H1 (cell line): ENCODE data around the gene HERC3. TPM values are rescaled to one million over a fixed set of nuclear protein-coding genes. Genes with fewer than 3 reads are reported as not detected.

Source experiments
- CTCF ChIA-PET: fragments of 300-600 bp; sonication (Branson Sonifier 250); formaldehyde crosslinking; loops from one replicate; lab custom pipeline; 2021; ENCODE audit not compliant: partially characterized antibody; lab: Charles Lee
- POLR2A ChIA-PET: fragments of 300-600 bp; sonication (Branson Sonifier 250); formaldehyde crosslinking; loops from one replicate; lab custom pipeline; 2021; ENCODE audit warnings: inconsistent platforms; ENCODE audit not compliant: partially characterized antibody; lab: Charles Lee
- DNase-seq, 2 experiments: peaks; one replicate each; pipeline versions ENCODE4 v3.0.0 to v3.0.0-alpha.2; 2010 to 2022; ENCODE audit warnings: low spot score in 2 of 2, low read depth in 1 of 2, mixed read lengths in 1 of 2
- FAIRE-seq: peaks from 2 replicates; lab custom pipeline; 2011; peaks lifted over from hg19 to GRCh38; lab: Jason Lieb, UNC
- H2AFZ ChIP-seq: 2 replicates; pipeline ENCODE4 v1.8.1; 2012; ENCODE audit warnings: low read length, inconsistent platforms
- H2AK5ac ChIP-seq: 2 replicates; pipeline ENCODE4 v1.6.1; 2013; ENCODE audit warnings: low read depth, low read length
- H2BK120ac ChIP-seq: replicated peaks from 2 replicates; pipeline ENCODE3; 2013; ENCODE audit warnings: low read depth, low read length, inconsistent platforms
- H2BK12ac ChIP-seq: 2 replicates; pipeline ENCODE4 v1.6.1; 2013; ENCODE audit warnings: low read depth, low read length
- H2BK15ac ChIP-seq: 2 replicates; pipeline ENCODE4 v1.6.1; 2013; ENCODE audit warnings: low read length
- H2BK20ac ChIP-seq: 2 replicates; pipeline ENCODE4 v1.6.1; 2013; ENCODE audit warnings: low read length
- H2BK5ac ChIP-seq: 2 replicates; pipeline ENCODE4 v1.6.1; 2013; ENCODE audit warnings: low read depth, low read length
- H3K14ac ChIP-seq: 2 replicates; pipeline ENCODE4 v1.6.1; 2013; ENCODE audit warnings: inconsistent platforms; ENCODE audit not compliant: insufficient read length
- H3K18ac ChIP-seq: 2 replicates; pipeline ENCODE4 v1.6.1; 2013; ENCODE audit warnings: low read length; ENCODE audit errors: extremely low read depth
- H3K23ac ChIP-seq: 2 replicates; pipeline ENCODE4 v1.6.1; 2013; ENCODE audit warnings: inconsistent platforms; ENCODE audit not compliant: insufficient read length
- H3K23me2 ChIP-seq: 2 replicates; pipeline ENCODE4 v1.6.1; 2013; ENCODE audit warnings: low read depth, low read length
- H3K27ac ChIP-seq: 2 replicates; pipeline ENCODE4 v1.6.1; 2011; ENCODE audit warnings: low read depth, low read length, inconsistent platforms
- H3K27me3 ChIP-seq, 4 experiments: replicated peaks in 1 of 4; 1 replicate in 1 of 4; 2 replicates in 3 of 4; pipeline versions ENCODE4 v1.6.1 to v1.8.1; 2011 to 2013; ENCODE audit warnings: low read length in 3 of 4, mild to moderate bottlenecking in 3 of 4, inconsistent platforms in 2 of 4, mixed read lengths in 2 of 4, moderate library complexity in 1 of 4; ENCODE audit not compliant: control insufficient read depth in 3 of 4, insufficient read depth in 3 of 4; ENCODE audit errors: extremely low read depth in 1 of 4
- H3K36me3 ChIP-seq, 4 experiments: 2 replicates each; pipeline versions ENCODE4 v1.6.1 to v1.8.1; 2011 to 2013; ENCODE audit warnings: mild to moderate bottlenecking in 4 of 4, low read length in 3 of 4, moderate library complexity in 2 of 4, control low read depth in 1 of 4, inconsistent platforms in 1 of 4; ENCODE audit not compliant: insufficient read depth in 4 of 4, control insufficient read depth in 2 of 4
- H3K4ac ChIP-seq: replicated peaks from 2 replicates; pipeline ENCODE3; 2013; ENCODE audit warnings: low read length, low read depth, mixed read lengths, inconsistent platforms; ENCODE audit not compliant: insufficient read length
- H3K4me1 ChIP-seq, 4 experiments: replicated peaks in 1 of 4; 1 replicate in 1 of 4; 2 replicates in 3 of 4; pipeline versions ENCODE4 v1.6.1 to v1.8.1; 2011 to 2013; ENCODE audit warnings: low read length in 3 of 4, inconsistent platforms in 2 of 4, mixed read lengths in 1 of 4; ENCODE audit not compliant: insufficient read depth in 4 of 4, control insufficient read depth in 3 of 4
- H3K4me2 ChIP-seq, 2 experiments: 2 replicates each; pipeline versions ENCODE4 v1.6.1 to v1.8.1; 2011 to 2013; ENCODE audit warnings: low read depth in 2 of 2, low read length in 2 of 2, control low read depth in 1 of 2, inconsistent platforms in 1 of 2, mild to moderate bottlenecking in 1 of 2; ENCODE audit not compliant: insufficient read depth in 1 of 2
- H3K4me3 ChIP-seq, 4 experiments: fragments of 200-600, 300-600 bp in 1 of 4; sonication (generic), shearing (Covaris generic), sonication (Bioruptor Twin) in 1 of 4; 2 replicates each; pipeline versions ENCODE4 v1.5.1 to v1.8.1; 2011 to 2016; ENCODE audit warnings: low read length in 4 of 4, low read depth in 3 of 4, control low read depth in 2 of 4, inconsistent platforms in 2 of 4, mild to moderate bottlenecking in 2 of 4, mixed read lengths in 1 of 4, moderate library complexity in 1 of 4; ENCODE audit not compliant: insufficient read depth in 2 of 4; ENCODE audit errors: extremely low read depth in 1 of 4
- H3K56ac ChIP-seq: replicated peaks from 2 replicates; pipeline ENCODE3; 2013; ENCODE audit warnings: low read depth, mild to moderate bottlenecking, mixed read lengths, low read length, inconsistent platforms; ENCODE audit not compliant: insufficient read length
- H3K79me1 ChIP-seq: 2 replicates; pipeline ENCODE4 v1.6.1; 2013; ENCODE audit warnings: low read depth, low read length, control low read depth
- H3K79me2 ChIP-seq, 2 experiments: 2 replicates each; pipeline versions ENCODE4 v1.6.1 to v1.8.1; 2012 to 2013; ENCODE audit warnings: low read length in 2 of 2, mild to moderate bottlenecking in 2 of 2, inconsistent platforms in 1 of 2; ENCODE audit not compliant: insufficient read depth in 2 of 2, control insufficient read depth in 1 of 2
- H3K9ac ChIP-seq, 4 experiments: replicated peaks in 1 of 4; 1 replicate in 1 of 4; 2 replicates in 3 of 4; pipeline versions ENCODE4 v1.6.1 to v1.8.1; 2011 to 2013; ENCODE audit warnings: low read depth in 3 of 4, low read length in 3 of 4, control low read depth in 2 of 4, mild to moderate bottlenecking in 2 of 4, moderate library complexity in 2 of 4, inconsistent platforms in 1 of 4; ENCODE audit errors: extremely low read depth in 1 of 4
- H3K9me3 ChIP-seq, 2 experiments: 2 replicates each; pipeline versions ENCODE4 v1.6.1 to v1.8.1; 2012 to 2013; ENCODE audit warnings: mild to moderate bottlenecking in 2 of 2, moderate library complexity in 2 of 2, control low read depth in 1 of 2, inconsistent platforms in 1 of 2, low read depth in 1 of 2, low read length in 1 of 2, mixed read lengths in 1 of 2; ENCODE audit not compliant: insufficient read depth in 2 of 2
- H4K20me1 ChIP-seq, 2 experiments: replicated peaks in 1 of 2; 2 replicates each; pipeline versions ENCODE3 to v1.8.1; 2011 to 2013; ENCODE audit warnings: inconsistent platforms in 2 of 2, low read length in 2 of 2, mild to moderate bottlenecking in 1 of 2; ENCODE audit not compliant: insufficient read depth in 2 of 2, control insufficient read depth in 1 of 2
- H4K5ac ChIP-seq: 2 replicates; pipeline ENCODE4 v1.6.1; 2013; ENCODE audit warnings: low read length, low read depth, mixed read lengths, inconsistent platforms; ENCODE audit not compliant: insufficient read length
- H4K8ac ChIP-seq: 2 replicates; pipeline ENCODE4 v1.8.0; 2013; ENCODE audit warnings: mild to moderate bottlenecking, moderate library complexity, low read length, inconsistent platforms; ENCODE audit not compliant: insufficient read depth; ENCODE audit errors: extremely low read depth
- H4K91ac ChIP-seq: replicated peaks from 2 replicates; pipeline ENCODE3; 2013; ENCODE audit warnings: low read length, mixed read lengths, inconsistent platforms; ENCODE audit not compliant: insufficient read length
- ASH2L ChIP-seq: fragments of 200-600, 300-600 bp; sonication (generic); IDR thresholded peaks from one replicate; pipeline ENCODE4 v1.7.1; 2017; ENCODE audit warnings: low read length
- BRCA1 ChIP-seq: IDR thresholded peaks from 2 replicates; pipeline ENCODE4 v1.6.1; 2012; ENCODE audit warnings: low read depth, low read length, improper control_type of control experiment
- FOSL1 ChIP-seq: IDR thresholded peaks from 2 replicates; pipeline ENCODE4 v1.6.1; 2011; ENCODE audit warnings: mild to moderate bottlenecking, low read depth, low read length, moderate library complexity; ENCODE audit not compliant: insufficient read depth
- GTF2F1 ChIP-seq: IDR thresholded peaks from 2 replicates; pipeline ENCODE4 v1.6.1; 2012; ENCODE audit warnings: low read depth, low read length, improper control_type of control experiment, borderline replicate concordance
- HDAC2 ChIP-seq, 2 experiments: fragments of 300-600 bp in 1 of 2; sonication (generic) in 1 of 2; IDR thresholded peaks; 2 replicates each; pipeline ENCODE4 v1.6.1; 2011 to 2012; ENCODE audit warnings: low read depth in 2 of 2, low read length in 2 of 2, mild to moderate bottlenecking in 2 of 2, moderate library complexity in 2 of 2, borderline replicate concordance in 1 of 2, inconsistent platforms in 1 of 2
- NANOG ChIP-seq: IDR thresholded peaks from 2 replicates; pipeline ENCODE4 v1.6.1; 2011; ENCODE audit warnings: low read length, low read depth, mild to moderate bottlenecking, inconsistent platforms; ENCODE audit not compliant: insufficient read depth, poor library complexity, severe bottlenecking
- RAD21 ChIP-seq, 2 experiments: IDR thresholded peaks in 1 of 2; conservative IDR thresholded peaks in 1 of 2; 2 replicates each; pipeline ENCODE4 v1.6.1; 2011; ENCODE audit warnings: low read depth in 2 of 2, low read length in 2 of 2, improper control_type of control experiment in 1 of 2, inconsistent platforms in 1 of 2, mild to moderate bottlenecking in 1 of 2, moderate library complexity in 1 of 2
- SP2 ChIP-seq: IDR thresholded peaks from 2 replicates; pipeline ENCODE4 v1.6.1; 2012; ENCODE audit warnings: mild to moderate bottlenecking, low read length, inconsistent platforms
- SP4 ChIP-seq: IDR thresholded peaks from 2 replicates; pipeline ENCODE4 v1.6.1; 2012; ENCODE audit warnings: low read length, inconsistent platforms
- WGBS, 2 experiments: shearing (Covaris generic) in 1 of 2; methylation state at CpG; one replicate each; pipeline versions ENCODE4 v1.1.6 to v1.1.7; 2013 to 2015; ENCODE audit warnings: low lambda C conversion rate in 2 of 2, mixed read lengths in 2 of 2, inconsistent platforms in 1 of 2, low coverage in 1 of 2, missing lambda C conversion rate in 1 of 2; ENCODE audit not compliant: insufficient replicate concordance in 2 of 2, insufficient coverage in 1 of 2, insufficient read length in 1 of 2; ENCODE audit errors: extremely low coverage in 1 of 2, missing lambda C conversion rate in 1 of 2; 5-methylcytosine and 5-hydroxymethylcytosine counted together
- polyA plus RNA-seq, 7 experiments: library from polyadenylated mRNA; depleted of rRNA in 3 of 7; stranded (reverse) in 5 of 7; unstranded in 2 of 7; fragments of >200 nt in 5 of 7; fragments of 200-250 nt in 2 of 7; gene quantifications; 1 replicate in 5 of 7; 2 replicates in 1 of 7; 4 replicates in 1 of 7; pipeline versions ENCODE4 v1.2.1 to v1.2.3, GENCODE V29; 2011 to 2013; ENCODE audit warnings: missing spikeins in 2 of 7, mixed read lengths in 2 of 7
- total RNA-seq: library from RNA; stranded (reverse); fragmentation: NEBNext Ultra II Directional; extraction: Animal tissue kit (Norgen Biotek cat#: 25700); gene quantifications from 2 replicates; pipeline ENCODE4 v1.2.1, GENCODE V29; 2021

HERC3 gene
- total and polyA plus RNA-seq, 2 of the 8 experiments (the other 6 are each of a cell fraction or from before 2014, with no cell fraction given): 1.4 to 5.7 TPM

DNA sequence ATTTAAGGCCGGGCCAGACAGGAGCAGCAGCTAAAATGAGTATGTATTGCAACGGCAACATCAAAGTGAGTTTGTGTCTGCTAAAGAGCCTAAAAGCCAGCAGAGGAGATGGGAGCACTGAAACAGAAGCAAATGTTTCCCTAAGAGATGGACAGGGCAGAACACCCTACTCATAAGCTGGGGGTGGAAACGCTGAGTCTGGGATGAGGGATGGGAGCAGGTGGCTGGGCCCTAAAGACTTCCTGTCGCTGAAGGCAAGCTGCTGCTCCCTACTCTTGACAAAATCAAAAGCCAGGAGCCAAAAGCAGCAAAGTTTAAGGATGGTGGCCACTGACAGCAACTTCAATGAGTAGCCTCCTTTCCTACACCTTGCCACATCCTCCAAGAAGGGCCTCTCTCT, 145.9 kb downstream of the HERC3 start:
- H3K27ac ChIP-seq: no peak overlapping the region
- 87% methylated on average over 4 of the region's 4 CpGs; no CpG with 5 or more reads in 1 of the 2 experiments for WGBS, 2 experiments
- no peaks in the 10 kb centered on the region; a peak in 1 of 8 replicates for H3K36me3 ChIP-seq
- H3K4ac ChIP-seq: no peak overlapping the region
- H3K23me2 ChIP-seq: no peaks in the 10 kb centered on the region
- no peaks in the 10 kb centered on the region for H4K20me1 ChIP-seq
- no peak overlapping the region for H2BK15ac ChIP-seq
- no peak overlapping the region for H2BK20ac ChIP-seq
- H3K27me3 ChIP-seq: no peaks in the 10 kb centered on the region
- H2BK5ac ChIP-seq: peak overlapping the region; percentile 45; the same call in 1 of the 2 replicates
- TF ChIP-seq BRCA1 (no peak), RAD21 (IDR thresholded peaks at IDR 0.05 in 1 of 2, conservative IDR thresholded peaks at IDR 0.05 in 1 of 2; ENCODE audit: low read depth in 2 of 2, low read length in 2 of 2) (no peak), ASH2L (no peak), HDAC2 (IDR thresholded peaks at IDR 0.05; ENCODE audit: borderline replicate concordance in 1 of 2, low read depth in 2 of 2, low read length in 2 of 2) (no peak), NANOG (no peak), SP4 (no peak), GTF2F1 (no peak), SP2 (no peak), FOSL1 (no peak)
- DNase-seq (no peak), FAIRE-seq (no peak)
- H2BK12ac ChIP-seq: peak overlapping the region; percentile 73
- no peaks in the 10 kb centered on the region for H3K79me2 ChIP-seq
- H4K5ac ChIP-seq: no peak overlapping the region
- H3K4me2 ChIP-seq: peak overlapping the region in 1 of 2 experiments; percentile 8; a peak in 2 of 4 replicates
- H3K56ac ChIP-seq: no peak overlapping the region
- ChIA-PET POLR2A (interaction anchor here (0.9 to 3.1 kb wide), 3 partner anchors 9 to 146 kb away, joined by 3 to 20 read pairs (median 4); partner anchors contain the start of gene HERC3), CTCF (interaction anchor here (0.6 kb wide), 1 partner anchor 73 kb away, joined by 4 read pairs; no protein-coding TSS in a partner anchor)
- H2BK120ac ChIP-seq: no peak overlapping the region
- H4K8ac ChIP-seq: no peak overlapping the region
- H3K4me3 ChIP-seq: no peak overlapping the region
- no peak overlapping the region for H3K9ac ChIP-seq
- no peaks in the 10 kb centered on the region for H3K9me3 ChIP-seq
- H3K18ac ChIP-seq: peak overlapping the region; percentile 11; the same call in 1 of the 2 replicates
- no peak overlapping the region for H2AFZ ChIP-seq
- H4K91ac ChIP-seq: no peak overlapping the region
- H3K14ac ChIP-seq: no peak overlapping the region
- no peaks in the 10 kb centered on the region for H3K79me1 ChIP-seq
- H2AK5ac ChIP-seq: peak overlapping the region; percentile 55
- H3K23ac ChIP-seq: no peak overlapping the region
- peaks cover 6 to 28% (median 11%) of the 10 kb centered on the region in 4 experiments; a peak in 6 of 7 replicates for H3K4me1 ChIP-seq
